ENCODE data around the gene FAM13A.

The FAM13A gene

GRCh38 chr4:88827442-88827841 lies 229.5 kb downstream of the FAM13A start:
- no peak for TF ChIP-seq CTCF (IDR thresholded peaks at IDR 0.05; ENCODE audit: control insufficient read depth, insufficient read depth, low read depth, low read length, missing control alignments)
- no peak overlapping the region for H3K4me3 ChIP-seq (ENCODE audit: control insufficient read depth, low read depth, low read length)
- DNase-seq (ENCODE audit: low read depth) = no peak

GRCh38 chr4:88826771-88827170 lies 230.2 kb downstream of the FAM13A start:
- TF ChIP-seq CTCF (IDR thresholded peaks at IDR 0.05; ENCODE audit: control insufficient read depth, insufficient read depth, low read depth, low read length, missing control alignments) = no peak
- no peak overlapping the region for H3K4me3 ChIP-seq (ENCODE audit: control insufficient read depth, low read depth, low read length)
- no peak for DNase-seq (ENCODE audit: low read depth)

- H3K4me3 ChIP-seq (ENCODE audit: control insufficient read depth, low read depth, low read length) = no peak overlapping the region
Measured at GRCh38 chr4:88825931-88826330, 231.1 kb downstream of the FAM13A start.

GRCh38 chr4:88823058-88823919 lies 233.7 kb downstream of the FAM13A start:
- H3K4me3 ChIP-seq (ENCODE audit: control insufficient read depth, low read depth, low read length) = peak overlapping the region; percentile 48
- peak; percentile 86 for DNase-seq (ENCODE audit: low read depth)
- no peak for TF ChIP-seq CTCF (IDR thresholded peaks at IDR 0.05; ENCODE audit: control insufficient read depth, insufficient read depth, low read depth, low read length, missing control alignments)

More at GRCh38 chr4:88825931-88826330, 231.1 kb downstream of the FAM13A start:
- no peak for DNase-seq (ENCODE audit: low read depth)
- no peak for TF ChIP-seq CTCF (IDR thresholded peaks at IDR 0.05; ENCODE audit: control insufficient read depth, insufficient read depth, low read depth, low read length, missing control alignments)

GRCh38 chr4:88822034-88822789 lies 234.8 kb downstream of the FAM13A start:
- peak overlapping the region; percentile 48; the same call in 1 of the 2 replicates for H3K4me3 ChIP-seq (ENCODE audit: control insufficient read depth, low read depth, low read length)
- no peak for DNase-seq (ENCODE audit: low read depth)
- no peak for TF ChIP-seq CTCF (IDR thresholded peaks at IDR 0.05; ENCODE audit: control insufficient read depth, insufficient read depth, low read depth, low read length, missing control alignments)

- H3K4me3 ChIP-seq (ENCODE audit: control insufficient read depth, low read depth, low read length) = no peak overlapping the region
- TF ChIP-seq CTCF (IDR thresholded peaks at IDR 0.05; ENCODE audit: control insufficient read depth, insufficient read depth, low read depth, low read length, missing control alignments) = no peak
- DNase-seq (ENCODE audit: low read depth) = no peak
Measured at GRCh38 chr4:88821522-88821921, 235.5 kb downstream of the FAM13A start.

Data from AG09309 (cell line).